Activated gamma-delta T cell (primary cell): ENCODE measurements around the gene INTS13.
"Not testable (repeated sequence)": the region's sequence is repeated elsewhere in the genome, so short reads cannot be mapped to it uniquely, and the experiment has no call there.

ENCODE experiments used
- DNase-seq: peaks from one replicate; lab custom pipeline; 2025; lab: John Stamatoyannopoulos, UW

INTS13 gene

GRCh38 chr12:26870491-26871419, 67.0 kb downstream of the INTS13 start:
- no peak for DNase-seq

DNA sequence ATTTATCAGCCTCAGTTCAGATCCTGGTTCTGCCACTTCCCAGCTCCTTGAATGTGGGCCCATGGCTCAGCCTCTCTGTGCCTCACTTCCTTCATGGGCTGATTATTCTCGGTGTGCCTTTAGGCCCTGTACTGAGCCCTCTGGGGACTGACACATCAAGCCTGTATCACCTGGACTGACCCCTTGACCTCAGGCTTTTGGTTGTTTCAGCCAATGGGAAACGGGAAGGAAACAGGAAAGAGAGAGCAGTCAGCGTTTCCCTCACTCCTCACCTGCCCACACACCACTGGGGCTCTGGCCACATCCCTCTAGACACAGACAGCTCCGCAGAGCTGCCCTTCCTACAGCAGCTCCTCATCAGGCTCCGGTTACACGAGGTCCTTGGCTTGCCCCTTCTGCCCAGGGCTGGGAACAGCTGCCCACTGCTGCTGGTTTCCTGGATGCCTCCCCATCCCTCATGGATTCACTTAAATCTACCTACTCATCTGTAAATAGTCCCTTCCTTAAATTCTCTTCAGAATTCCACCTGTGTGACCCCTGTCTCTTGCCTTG, 67.8 kb downstream of the INTS13 start:
- DNase-seq: no peak

- DNase-seq: no peak
These were observed 68.7 kb downstream of the INTS13 start for GRCh38 chr12:26869104-26869494.

DNA sequence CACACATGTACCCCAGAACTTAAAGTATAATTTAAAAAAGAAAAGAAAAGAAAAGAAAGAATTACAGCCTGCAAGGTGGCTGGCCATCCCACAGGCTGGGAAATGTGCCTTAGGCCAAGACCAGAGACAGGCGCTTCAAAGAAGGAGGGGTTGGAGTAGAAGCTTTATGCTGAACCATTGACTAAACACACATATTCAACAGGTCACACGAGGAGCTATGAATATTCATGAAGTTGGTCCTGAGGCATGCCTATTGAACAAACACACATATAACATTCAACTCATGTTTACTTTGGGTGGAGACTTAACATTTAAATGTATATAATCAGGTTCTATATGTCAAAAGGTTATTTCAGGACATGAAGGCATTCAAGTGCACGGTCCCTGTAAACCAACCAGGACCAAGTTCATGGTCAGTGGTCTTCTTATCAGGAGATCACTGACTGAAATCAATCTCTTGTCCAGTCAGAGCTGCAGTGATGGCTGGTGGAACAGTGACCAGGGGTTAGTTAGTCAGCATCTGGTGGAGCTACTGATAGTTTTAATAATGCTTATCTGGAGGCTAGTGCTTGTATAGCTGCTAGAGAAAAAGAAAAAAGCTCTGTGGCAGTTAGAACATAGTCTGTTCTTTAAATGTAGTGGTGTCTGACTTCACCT, 69.2 kb downstream of the INTS13 start:
- no peak for DNase-seq

GRCh38 chr12:26867080-26867479, 70.7 kb downstream of the INTS13 start:
- no peak for DNase-seq

DNA sequence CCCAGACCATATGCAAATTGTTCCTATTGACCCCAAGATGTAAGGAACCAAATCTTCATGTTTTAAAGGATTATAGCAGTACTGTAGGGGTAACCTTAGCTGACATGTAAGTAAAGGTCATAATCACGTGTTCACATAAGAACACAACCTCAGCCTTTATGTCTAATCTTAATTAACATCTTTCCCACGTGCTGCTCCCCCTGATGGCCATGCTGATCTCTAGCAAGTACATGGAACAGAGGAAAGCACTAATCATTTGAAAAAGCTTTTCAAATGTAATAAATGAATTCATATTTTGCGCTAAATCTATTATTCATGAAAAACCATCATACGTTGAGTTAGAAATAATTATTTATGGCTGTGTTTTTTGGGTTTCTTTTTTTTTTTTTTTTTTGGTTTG, 74.3 kb downstream of the INTS13 start:
- no peak for DNase-seq

- DNase-seq: not testable (repeated sequence)
These were observed 75.0 kb downstream of the INTS13 start for GRCh38 chr12:26862787-26863186.

GRCh38 chr12:26861690-26862089, 76.1 kb downstream of the INTS13 start:
- no peak for DNase-seq

GRCh38 chr12:26857465-26858176, 80.2 kb downstream of the INTS13 start:
- no peak for DNase-seq

DNA sequence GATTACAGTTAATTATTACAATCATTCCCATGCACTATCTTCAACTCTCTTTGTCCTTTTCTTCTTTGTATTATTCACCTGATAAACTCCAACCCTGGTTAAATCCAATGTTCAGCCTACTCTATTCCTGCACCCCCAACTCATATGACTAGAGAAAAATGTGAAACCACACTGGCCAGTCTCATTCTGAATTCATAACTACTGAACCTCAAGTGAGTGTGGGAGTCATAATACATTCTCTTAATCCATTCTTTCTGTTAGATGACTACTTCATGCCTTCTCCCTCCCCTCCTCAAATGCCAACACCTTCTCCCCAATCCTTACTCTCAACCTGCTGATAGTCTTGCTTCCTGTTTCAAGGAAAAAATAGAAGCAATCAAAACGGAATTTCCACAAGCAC, 82.4 kb downstream of the INTS13 start:
- no peak for DNase-seq
